Measurements from ENCODE around the gene PAQR4. TPM values are rescaled to one million over a fixed set of nuclear protein-coding genes. Genes with fewer than 3 reads are reported as not detected.

The PAQR4 gene
- total and polyA plus RNA-seq, 2 of the 13 experiments (the other 11 are each of a cell fraction or from before 2014, with no cell fraction given) = 15.9 to 24.8 TPM

DNA sequence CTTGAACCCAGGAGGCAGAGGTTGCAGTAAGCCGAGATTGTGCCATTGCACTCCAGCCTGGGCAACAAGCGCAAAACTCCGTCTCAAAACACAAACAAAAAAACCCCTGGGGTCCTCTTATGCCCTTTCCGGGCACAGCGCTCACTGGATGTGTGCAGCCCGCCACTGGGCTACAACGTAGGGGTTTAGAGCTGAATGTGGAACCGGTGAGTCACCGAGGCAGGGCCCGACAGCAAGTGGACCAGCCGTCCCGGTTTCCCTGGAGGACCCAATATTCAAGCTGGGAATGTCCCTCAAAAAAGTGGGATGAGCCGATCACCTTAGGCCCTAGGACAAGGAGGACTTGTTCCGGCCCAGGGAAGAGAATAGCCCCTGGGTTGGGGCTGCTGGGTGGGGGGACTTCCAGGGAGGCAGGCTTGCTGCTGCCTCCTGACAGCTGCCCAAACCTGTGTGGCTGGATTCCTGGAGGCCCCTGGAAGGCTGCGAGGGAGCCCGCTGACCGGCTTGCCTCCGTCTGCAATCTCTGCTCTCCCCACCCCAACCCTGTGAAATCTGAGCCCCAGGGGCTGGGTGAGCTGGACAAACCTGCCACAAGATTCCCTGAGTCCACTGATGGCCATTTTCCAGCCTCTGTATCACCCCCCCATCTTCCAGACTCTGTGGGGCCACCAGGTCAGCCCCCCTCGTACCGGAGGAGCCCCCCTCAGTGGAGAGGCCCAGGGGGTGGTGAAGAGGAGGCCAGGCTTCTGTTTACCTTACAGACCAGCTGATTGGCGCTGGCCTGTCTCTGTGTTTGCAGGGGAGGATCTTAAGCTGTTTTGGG is 40.6 kb downstream of the PAQR4 start (continued):
- TF ChIP-seq, protein P1, sequence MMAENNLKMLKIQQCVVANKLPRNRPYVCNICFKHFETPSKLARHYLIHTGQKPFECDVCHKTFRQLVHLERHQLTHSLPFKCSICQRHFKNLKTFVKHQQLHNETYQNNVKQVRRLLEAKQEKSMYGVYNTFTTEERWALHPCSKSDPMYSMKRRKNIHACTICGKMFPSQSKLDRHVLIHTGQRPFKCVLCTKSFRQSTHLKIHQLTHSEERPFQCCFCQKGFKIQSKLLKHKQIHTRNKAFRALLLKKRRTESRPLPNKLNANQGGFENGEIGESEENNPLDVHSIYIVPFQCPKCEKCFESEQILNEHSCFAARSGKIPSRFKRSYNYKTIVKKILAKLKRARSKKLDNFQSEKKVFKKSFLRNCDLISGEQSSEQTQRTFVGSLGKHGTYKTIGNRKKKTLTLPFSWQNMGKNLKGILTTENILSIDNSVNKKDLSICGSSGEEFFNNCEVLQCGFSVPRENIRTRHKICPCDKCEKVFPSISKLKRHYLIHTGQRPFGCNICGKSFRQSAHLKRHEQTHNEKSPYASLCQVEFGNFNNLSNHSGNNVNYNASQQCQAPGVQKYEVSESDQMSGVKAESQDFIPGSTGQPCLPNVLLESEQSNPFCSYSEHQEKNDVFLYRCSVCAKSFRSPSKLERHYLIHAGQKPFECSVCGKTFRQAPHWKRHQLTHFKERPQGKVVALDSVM (CRISPR knock-in tag; IDR thresholded peaks at IDR 0.05) = peak; percentile 80
- TF ChIP-seq ARHGAP35 (CRISPR knock-in tag; IDR thresholded peaks at IDR 0.05; ENCODE audit: borderline replicate concordance) = no peak
- no peak for TF ChIP-seq KMT2B (CRISPR knock-in tag; IDR thresholded peaks at IDR 0.05)
- TF ChIP-seq, protein P2, sequence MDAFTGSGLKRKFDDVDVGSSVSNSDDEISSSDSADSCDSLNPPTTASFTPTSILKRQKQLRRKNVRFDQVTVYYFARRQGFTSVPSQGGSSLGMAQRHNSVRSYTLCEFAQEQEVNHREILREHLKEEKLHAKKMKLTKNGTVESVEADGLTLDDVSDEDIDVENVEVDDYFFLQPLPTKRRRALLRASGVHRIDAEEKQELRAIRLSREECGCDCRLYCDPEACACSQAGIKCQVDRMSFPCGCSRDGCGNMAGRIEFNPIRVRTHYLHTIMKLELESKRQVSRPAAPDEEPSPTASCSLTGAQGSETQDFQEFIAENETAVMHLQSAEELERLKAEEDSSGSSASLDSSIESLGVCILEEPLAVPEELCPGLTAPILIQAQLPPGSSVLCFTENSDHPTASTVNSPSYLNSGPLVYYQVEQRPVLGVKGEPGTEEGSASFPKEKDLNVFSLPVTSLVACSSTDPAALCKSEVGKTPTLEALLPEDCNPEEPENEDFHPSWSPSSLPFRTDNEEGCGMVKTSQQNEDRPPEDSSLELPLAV (CRISPR knock-in tag; conservative IDR thresholded peaks at IDR 0.05; ENCODE audit: low read depth) = no peak
- TF ChIP-seq TSC22D2 (CRISPR knock-in tag; IDR thresholded peaks at IDR 0.05; ENCODE audit: borderline replicate concordance) = no peak
- TF ChIP-seq, protein P3, sequence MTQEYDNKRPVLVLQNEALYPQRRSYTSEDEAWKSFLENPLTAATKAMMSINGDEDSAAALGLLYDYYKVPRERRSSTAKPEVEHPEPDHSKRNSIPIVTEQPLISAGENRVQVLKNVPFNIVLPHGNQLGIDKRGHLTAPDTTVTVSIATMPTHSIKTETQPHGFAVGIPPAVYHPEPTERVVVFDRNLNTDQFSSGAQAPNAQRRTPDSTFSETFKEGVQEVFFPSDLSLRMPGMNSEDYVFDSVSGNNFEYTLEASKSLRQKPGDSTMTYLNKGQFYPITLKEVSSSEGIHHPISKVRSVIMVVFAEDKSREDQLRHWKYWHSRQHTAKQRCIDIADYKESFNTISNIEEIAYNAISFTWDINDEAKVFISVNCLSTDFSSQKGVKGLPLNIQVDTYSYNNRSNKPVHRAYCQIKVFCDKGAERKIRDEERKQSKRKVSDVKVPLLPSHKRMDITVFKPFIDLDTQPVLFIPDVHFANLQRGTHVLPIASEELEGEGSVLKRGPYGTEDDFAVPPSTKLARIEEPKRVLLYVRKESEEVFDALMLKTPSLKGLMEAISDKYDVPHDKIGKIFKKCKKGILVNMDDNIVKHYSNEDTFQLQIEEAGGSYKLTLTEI (CRISPR knock-in tag; conservative IDR thresholded peaks at IDR 0.05) = no peak
- no peak for TF ChIP-seq ZNF724P (CRISPR knock-in tag; IDR thresholded peaks at IDR 0.05; ENCODE audit: borderline replicate concordance)
- no peak for TF ChIP-seq MBD4 (IDR thresholded peaks at IDR 0.05; ENCODE audit: borderline replicate concordance, low read length)
- TF ChIP-seq TRIM24 (CRISPR knock-in tag; IDR thresholded peaks at IDR 0.05) = no peak
- TF ChIP-seq GABPA (IDR thresholded peaks at IDR 0.05; ENCODE audit: low read depth, low read length) = no peak
- TF ChIP-seq GABPA (CRISPR knock-in tag; IDR thresholded peaks at IDR 0.05; ENCODE audit: low read depth) = no peak
- TF ChIP-seq, protein P4, sequence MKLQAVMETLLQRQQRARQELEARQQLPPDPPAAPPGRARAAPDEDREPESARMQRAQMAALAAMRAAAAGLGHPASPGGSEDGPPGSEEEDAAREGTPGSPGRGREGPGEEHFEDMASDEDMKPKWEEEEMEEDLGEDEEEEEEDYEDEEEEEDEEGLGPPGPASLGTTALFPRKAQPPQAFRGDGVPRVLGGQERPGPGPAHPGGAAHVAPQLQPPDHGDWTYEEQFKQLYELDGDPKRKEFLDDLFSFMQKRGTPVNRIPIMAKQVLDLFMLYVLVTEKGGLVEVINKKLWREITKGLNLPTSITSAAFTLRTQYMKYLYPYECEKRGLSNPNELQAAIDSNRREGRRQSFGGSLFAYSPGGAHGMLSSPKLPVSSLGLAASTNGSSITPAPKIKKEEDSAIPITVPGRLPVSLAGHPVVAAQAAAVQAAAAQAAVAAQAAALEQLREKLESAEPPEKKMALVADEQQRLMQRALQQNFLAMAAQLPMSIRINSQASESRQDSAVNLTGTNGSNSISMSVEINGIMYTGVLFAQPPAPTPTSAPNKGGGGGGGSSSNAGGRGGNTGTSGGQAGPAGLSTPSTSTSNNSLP (IDR thresholded peaks at IDR 0.05; ENCODE audit: low read depth, low read length) = no peak
- no peak for TF ChIP-seq ZXDC (CRISPR knock-in tag; IDR thresholded peaks at IDR 0.05)
- TF ChIP-seq THAP9 (CRISPR knock-in tag; IDR thresholded peaks at IDR 0.05; ENCODE audit: borderline replicate concordance) = no peak; the same call in 1 of the 2 replicates
- no peak for TF ChIP-seq ZFP36L2 (CRISPR knock-in tag; IDR thresholded peaks at IDR 0.05)
